HG03378 (cell line): ENCODE results near the gene KCTD16.

ENCODE experiments used
- ATAC-seq: cut with Tn5 transposase; IDR thresholded peaks from one replicate; pipeline ENCODE4 v1.9.1; 2021; ENCODE audit warnings: mild to moderate bottlenecking, moderate library complexity; ENCODE audit not compliant: unreplicated experiment

The KCTD16 gene

GRCh38 chr5:144206141-144206540, 35.5 kb downstream of the KCTD16 start:
- ATAC-seq: no peak

DNA sequence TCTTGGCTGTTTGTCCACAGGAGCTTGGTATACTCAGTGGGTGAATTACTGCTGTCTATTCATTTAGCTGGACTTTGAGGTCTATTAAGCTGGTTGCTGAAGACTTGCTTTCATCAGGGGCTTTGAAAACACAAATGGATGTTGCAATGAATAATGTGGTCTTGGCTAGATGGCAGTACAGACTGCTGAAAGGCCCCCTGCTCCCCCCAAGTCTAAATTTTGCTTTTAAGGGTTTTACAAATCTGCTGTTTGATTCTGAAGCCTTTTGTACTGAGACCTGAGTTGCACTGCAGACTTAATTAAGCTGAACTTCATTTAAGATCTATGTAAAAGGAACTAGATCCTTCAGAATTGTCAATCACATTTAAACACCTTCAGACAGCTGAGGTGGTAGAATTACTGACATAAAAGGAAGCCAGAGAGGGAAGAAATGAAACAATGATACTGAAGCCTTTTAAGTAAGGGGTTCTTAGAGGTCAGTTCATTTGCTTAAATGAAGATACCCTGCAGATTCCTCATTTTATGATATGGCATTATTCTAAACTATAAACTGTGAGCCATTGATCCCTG, 37.3 kb downstream of the KCTD16 start:
- no peak for ATAC-seq

- ATAC-seq: no peak
These were observed 38.7 kb downstream of the KCTD16 start for GRCh38 chr5:144209361-144209760.

- ATAC-seq: no peak
These were observed 40.0 kb downstream of the KCTD16 start for GRCh38 chr5:144210655-144211054.

DNA sequence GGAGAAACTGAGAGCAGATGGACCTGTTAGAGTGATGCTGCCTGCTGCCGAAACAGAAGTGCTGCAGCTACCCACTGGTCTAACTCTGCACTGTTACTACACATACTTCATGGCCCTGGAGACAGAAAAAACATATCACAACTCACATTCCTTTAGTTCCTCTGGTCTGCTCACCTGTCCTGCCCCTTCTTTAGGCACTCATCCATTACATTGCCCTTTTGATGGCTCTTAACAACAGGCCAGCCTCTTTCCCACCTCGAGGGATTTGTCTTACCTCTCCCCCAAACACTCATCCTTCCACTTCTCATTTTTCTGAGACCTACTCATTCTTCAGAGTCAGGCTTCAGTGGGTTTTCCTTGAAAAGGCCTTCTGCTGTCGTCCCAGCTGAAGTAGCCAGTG, 49.2 kb downstream of the KCTD16 start:
- ATAC-seq: no peak

GRCh38 chr5:144227363-144227999, 56.8 kb downstream of the KCTD16 start:
- no peak for ATAC-seq

GRCh38 chr5:144230806-144231205, 60.1 kb downstream of the KCTD16 start:
- ATAC-seq: no peak

DNA sequence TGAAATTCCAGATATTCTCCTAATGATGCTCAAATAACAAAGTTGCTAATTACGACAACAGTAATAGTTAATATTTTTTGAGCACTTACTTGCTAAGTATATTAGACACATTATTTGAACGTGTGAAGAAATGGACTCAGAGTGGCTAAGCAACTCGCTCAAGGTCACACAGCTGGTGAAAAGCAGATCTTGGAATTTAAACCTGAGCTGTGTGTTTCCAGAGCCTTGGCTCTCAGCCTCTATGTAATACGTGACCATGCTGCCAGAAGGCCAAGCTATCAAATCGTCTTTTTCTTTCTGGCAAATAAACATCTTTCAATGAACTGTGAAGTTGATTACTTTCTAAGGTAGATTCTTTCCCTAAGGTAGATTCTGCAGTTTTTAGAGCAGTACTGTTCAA, 61.6 kb downstream of the KCTD16 start:
- ATAC-seq: no peak

- ATAC-seq: no peak
These were observed 65.8 kb downstream of the KCTD16 start for GRCh38 chr5:144236499-144236898.

DNA sequence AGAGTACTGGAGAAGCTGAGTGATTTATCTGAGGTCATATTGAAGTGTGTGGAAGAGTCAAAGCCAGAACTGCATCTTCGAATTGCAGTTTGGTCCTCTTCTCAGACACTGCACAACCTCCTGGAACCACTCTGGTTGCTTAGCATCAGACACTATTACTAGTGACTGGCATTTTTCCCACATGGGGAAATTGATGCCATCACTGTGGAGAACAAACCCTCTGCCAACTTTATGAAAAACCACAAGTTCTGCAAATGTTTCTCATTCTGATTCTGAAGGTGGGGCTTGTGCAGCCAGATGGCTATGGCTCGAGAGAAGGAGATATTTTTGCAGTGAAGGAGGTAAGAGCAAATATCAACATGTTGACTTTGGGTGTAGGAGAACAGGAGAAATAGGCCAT, 67.2 kb downstream of the KCTD16 start:
- ATAC-seq: no peak

DNA sequence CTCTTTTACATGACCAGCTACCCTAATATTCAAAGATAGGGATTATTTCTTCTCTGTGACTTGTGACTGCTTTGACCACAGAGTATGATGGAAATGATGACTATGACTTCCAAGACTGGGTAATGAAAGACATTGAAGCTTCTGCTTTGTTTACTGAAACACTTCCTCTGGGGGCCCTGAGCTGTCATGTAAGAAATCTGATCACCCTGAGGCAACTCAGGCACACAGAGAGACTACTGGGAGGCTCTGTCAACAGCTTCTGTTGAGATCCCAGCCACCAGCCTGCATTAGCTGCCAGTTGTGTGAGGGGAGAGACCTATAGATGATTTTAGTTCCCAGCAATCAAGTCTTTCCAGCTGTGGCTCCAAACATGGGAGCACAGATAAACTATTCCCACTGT, 76.5 kb downstream of the KCTD16 start:
- no peak for ATAC-seq

GRCh38 chr5:144248015-144248414, 77.3 kb downstream of the KCTD16 start:
- ATAC-seq: no peak

DNA sequence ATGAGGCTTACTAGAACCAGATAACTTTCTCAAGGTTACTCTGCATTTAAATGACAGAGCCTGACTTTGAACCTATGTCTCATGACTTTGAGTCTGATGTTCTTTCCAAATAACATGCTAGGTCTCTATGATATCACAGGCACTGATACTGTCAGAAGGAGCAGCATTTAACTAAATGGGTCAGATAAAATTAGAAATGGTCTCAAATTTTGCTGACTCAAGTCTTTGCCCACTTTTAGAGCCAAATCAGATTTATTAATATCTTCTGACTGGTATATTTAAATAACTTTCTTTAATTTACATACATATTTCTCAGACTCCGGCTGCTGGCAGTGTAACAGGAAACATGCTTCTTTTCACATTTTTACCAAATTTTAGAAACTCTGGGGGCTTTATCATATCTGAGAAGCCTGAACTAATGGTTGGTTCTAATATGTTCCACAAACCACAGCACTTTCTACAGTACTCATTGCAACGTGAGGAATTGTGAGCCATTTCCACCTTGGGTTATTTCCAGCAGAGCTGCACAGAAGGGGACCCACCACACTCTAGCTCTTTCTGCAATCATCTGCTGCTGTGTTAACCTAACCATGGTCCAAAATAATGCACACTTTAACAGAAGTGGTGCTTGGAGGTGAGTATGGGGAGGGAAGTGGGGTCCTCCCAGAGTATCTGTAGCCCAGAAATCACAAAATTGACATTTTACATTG, 79.2 kb downstream of the KCTD16 start:
- no peak for ATAC-seq

DNA sequence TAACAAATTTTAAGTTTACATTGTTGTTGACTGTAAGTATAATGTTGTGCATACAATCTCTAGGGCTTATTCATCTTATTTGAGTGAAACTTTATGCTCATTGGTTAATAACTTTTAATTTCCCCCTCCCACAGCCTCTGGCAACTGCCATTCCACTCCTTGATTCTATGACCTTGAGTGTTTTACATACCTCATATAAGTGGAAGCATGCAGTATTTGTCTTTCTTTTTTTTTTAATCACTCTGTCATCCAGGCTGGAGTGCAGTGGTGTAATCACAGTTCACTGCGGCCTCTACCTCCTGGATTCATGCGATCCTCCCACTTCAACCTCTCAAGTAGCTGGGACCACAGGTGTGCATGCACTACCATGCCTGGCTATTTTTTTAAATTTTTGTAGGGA, 83.9 kb downstream of the KCTD16 start:
- ATAC-seq: no peak

- no peak for ATAC-seq
These were observed 89.4 kb downstream of the KCTD16 start for GRCh38 chr5:144260121-144260520.

GRCh38 chr5:144265643-144266247, 95.1 kb downstream of the KCTD16 start:
- ATAC-seq: no peak

DNA sequence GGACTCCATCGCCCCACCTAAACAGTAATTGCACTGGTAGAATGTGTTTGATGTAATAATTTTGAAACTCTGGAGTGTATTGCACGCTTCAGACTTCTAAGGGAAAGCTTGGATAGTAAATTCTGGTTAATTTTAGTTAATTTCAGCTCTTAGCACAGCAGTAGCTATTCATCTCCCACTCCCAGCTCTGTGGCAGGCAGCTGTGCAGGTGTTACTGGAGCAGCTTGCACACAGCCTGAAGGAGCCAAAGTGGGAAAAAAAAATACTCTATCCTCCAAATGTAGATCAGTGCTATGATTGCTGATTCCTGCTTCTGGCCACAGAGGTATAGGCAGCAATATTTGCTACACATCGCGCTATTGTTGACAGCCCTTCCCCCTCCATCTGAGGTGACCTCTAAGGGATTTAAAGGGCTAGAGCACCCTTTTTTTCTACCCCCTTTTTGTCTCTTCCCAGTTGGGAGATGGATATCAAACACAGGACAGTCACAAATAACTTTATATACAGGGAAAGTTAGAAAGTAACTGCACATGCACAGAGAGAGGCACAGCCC, 97.4 kb downstream of the KCTD16 start:
- no peak for ATAC-seq

- no peak for ATAC-seq
These were observed 102.8 kb downstream of the KCTD16 start for GRCh38 chr5:144273232-144274027.

DNA sequence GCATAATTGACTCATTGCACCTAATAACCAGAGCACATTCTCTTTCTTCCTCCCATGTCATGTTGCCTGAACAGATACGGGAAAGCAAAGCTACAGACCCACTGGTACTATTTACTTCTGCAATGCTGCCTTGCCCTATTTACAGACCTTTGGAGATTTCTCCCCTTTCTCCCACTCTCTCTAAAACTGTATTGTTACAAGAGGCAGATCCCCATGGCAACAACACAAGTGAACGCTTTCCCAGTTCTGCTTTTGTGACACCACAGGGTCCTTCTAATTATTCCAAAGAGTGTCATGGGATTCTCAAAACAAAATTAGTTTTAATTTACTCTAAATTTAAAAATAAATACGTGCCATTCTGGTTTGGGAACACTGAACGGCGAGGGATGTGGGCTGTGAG, 104.7 kb downstream of the KCTD16 start:
- ATAC-seq: no peak

- no peak for ATAC-seq
These were observed 105.6 kb downstream of the KCTD16 start for GRCh38 chr5:144276034-144276822.
